CD4-positive, alpha-beta T cell treated with Interleukin-2 at 100 ng/mL for 4 hours (primary cell): ENCODE results near the gene ASGR1.

Source experiments
- DNase-seq: peaks from one replicate; pipeline ENCODE4 v3.0.0-alpha.2; 2020; ENCODE audit warnings: low spot score

Gene ASGR1, protein sequence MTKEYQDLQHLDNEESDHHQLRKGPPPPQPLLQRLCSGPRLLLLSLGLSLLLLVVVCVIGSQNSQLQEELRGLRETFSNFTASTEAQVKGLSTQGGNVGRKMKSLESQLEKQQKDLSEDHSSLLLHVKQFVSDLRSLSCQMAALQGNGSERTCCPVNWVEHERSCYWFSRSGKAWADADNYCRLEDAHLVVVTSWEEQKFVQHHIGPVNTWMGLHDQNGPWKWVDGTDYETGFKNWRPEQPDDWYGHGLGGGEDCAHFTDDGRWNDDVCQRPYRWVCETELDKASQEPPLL

DNA sequence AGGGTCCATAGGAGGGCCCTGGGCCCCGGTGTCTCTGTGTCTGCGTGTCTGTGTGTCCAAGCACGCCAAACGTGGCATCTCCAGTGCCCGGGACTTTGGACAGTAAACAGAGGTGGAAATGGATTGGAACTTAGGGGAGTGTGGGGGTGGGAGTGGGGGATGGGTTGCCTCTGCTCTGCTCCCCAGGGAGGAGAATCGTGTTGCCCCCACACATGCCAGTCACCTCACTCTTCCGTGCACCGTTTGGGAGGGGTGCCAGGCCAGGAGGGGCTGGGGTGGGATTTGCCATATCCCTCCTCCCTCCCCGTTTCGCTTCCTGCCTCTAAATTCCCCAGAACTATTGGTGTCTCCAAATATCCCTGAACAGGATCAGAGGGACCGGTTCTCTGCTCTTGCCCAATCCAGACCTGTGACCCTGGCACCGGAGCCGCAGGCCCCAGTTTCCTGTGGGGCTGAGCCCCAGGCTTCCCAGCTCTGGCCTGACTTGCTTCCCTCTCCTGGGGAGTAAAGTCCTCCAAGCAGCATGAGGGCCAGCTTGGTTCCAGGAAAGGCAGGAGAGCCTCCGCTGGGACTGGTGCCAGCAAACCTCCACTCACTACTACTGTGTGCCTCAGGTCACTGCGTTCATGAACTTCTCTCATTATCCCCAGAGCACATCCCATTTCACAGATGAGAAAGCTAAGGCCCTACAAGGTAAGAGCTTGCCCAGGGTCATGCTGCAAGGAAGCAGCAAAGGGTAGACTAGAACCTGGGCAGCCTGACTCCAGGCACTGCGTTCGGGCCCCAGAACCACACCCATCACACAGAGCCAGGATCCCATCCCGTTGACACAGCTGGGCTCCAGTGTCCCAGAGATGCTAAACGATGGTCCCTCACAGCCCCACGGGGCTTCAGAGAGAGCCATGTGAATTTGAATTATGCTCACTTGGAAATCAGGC, at the start of gene ASGR1:
Gene ASGR1, minus strand, starts transcription at position 54 of the 938 bp plus-strand sequence. CDS start 807 bp downstream, outside the sequence.
- DNase-seq = no peak

DNA sequence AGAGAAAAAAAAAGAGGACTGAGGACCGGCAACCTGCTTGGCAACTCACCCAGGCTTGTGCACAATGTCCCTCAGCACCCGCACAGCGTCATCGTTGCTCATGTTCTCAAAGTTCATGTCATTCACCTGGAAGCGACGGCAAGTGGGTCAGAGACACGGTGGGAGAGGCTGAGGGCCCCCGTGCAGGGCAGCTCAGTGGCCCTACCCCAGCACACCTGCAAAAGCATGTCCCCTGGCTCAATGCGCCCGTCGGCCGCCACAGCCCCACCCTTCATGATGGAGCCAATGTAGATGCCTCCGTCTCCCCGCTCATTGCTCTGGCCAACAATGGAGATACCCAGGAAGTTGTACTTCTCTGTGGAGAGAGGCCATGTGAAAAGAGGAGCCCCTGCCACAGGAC, 49.8 kb upstream of the ASGR1 start:
- DNase-seq = no peak

DNA sequence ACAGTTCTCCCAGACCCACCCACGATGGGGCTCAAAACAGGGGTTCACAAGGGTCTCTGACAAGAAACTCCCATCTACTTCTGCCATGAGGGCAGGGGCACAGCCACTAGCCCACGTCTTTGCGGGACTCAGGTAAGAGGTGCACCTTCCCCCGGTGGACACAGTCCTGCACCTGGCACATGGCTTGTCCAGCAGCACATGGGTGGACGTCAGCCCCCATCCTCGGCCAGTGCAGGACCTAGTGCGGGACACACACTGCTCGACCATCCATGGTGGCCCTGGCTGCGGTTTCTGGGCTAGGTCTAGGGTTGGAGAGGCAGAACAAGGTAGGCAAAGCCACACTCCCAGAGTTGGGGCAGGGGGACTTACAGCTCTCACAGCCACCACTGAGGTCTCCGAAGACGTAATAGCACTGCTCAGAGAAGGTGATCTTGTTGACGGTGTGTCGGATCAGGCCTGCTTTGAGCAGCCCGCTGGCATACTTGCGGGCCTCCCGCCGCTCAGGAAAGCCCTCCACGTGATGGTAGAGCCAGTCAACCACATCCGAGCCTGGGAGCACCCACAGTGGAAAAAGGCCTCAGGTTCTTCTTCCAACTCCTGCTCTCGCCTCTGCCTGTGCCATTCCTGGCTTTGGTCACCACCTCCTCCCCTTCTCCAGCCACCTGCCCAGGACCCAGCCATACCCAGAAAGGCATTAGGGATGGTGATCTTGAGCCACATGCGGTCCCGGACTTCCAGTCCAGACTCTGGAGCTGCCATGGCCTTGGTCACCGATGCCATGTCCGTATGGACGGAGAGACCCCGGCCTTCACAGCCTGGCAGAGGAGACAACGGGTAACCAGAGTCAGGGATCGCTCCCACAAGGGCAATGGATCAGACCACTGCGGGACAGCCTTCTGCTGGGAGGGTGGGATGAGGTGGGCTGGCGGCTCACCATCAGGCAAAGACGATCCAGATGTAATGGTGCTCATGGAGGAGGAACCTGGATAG, 47.8 kb upstream of the ASGR1 start:
- no peak for DNase-seq

DNA sequence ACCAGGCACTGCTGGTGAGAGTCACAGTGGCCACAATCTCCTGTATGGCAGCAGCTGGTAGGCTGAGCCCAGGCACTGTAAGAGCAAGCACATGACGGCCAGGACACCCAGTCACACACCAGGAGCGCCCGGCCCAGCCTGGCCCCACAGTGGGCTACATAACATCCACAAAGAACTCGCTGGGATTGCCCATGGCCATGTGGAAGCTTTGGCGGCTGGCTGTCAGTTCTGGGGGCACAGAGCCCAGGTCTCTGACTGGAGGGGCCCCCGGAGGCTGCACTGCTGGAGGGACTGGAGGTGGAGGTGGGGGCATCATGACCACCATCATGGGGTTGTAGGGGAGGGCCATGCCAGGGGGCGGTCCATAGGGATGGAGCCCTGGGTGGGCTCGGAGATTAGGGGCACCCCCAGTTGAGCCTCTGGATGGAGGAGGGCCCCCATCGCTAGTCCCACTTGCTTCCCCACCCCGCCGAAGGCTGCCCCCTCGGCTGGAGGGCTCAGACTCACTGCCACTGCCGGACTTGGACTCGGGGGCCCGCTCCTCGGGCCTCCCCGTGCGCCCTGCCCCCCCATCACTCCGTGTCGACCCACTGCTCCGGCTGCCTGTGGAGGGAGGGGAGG, 46.7 kb upstream of the ASGR1 start:
- DNase-seq = no peak

DNA sequence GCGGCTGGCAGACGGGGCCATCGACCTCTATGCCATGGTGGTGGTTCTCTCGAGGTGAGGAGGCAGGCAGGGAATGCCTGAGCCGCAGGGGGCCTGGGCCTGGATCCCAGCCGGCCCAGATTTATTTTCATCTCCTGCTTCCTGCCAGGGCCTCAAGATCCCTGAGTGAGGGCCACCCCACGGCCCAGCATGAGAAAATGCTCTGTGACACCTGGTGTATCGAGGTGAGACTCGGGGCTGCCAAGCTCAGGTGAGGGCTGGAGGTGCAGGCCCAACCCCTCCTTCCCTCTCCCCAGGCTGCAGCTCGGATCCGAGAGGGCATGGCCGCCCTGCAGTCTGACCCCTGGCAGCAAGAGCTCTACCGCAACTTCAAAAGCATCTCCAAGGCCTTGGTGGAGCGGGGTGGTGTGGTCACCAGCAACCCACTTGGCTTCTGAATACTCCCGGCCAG, 45.5 kb upstream of the ASGR1 start:
- DNase-seq = no peak

DNA sequence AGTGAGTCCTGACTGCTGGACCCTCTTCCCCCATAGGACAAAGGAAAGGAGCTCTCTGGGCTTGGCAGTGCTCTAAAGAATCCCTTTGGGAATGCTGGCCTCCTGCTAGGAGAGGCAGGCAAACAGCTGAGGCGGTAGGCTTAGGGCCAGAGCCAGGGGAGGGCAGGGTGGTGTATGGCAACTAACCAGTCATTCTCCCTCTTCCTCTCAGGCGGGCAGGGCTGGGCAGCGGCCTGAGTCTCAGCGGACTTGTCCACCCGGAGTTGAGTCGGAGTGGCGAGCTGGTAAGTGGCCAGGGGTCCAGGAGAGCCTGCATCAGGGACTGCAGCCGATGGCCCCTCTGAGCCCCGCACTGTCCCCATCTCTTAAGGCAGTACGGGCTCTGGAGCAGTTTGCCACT, 44.9 kb upstream of the ASGR1 start:
- no peak for DNase-seq

DNA sequence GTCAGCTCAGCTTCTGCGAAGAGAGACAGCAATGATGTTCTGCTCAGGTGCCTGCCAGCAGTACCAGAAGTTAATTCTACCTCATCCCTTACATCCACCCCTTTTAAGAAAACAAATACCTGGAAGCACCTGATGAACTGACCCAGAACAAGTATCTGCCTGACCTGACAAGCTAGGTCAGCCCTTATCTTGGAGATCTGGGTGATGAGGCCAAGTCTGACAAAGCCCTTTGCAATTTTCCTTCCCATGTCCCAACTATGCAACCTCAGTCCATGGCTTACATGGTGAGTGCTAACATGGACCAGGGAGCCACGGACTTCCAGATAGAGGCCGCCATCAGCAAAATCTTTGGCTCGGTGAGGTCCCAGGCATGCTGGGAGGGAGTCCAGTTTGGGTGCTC, 44.2 kb upstream of the ASGR1 start:
- no peak for DNase-seq

DNA sequence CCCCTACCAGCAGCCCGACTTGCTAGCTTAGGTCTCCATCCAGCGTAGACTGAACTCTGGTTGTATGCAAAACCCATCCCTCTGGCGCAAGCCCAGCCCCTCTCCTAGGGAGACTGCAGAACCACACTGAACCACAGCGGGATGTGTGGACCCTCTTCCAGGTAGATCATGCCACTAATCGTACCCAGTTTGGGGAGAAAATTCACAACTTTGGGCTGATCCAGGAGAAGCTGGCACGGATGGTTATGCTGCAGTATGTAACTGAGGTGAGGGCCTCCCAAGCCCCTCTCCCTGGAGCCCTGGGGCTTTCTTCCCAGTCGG, 43.8 kb upstream of the ASGR1 start:
- no peak for DNase-seq

DNA sequence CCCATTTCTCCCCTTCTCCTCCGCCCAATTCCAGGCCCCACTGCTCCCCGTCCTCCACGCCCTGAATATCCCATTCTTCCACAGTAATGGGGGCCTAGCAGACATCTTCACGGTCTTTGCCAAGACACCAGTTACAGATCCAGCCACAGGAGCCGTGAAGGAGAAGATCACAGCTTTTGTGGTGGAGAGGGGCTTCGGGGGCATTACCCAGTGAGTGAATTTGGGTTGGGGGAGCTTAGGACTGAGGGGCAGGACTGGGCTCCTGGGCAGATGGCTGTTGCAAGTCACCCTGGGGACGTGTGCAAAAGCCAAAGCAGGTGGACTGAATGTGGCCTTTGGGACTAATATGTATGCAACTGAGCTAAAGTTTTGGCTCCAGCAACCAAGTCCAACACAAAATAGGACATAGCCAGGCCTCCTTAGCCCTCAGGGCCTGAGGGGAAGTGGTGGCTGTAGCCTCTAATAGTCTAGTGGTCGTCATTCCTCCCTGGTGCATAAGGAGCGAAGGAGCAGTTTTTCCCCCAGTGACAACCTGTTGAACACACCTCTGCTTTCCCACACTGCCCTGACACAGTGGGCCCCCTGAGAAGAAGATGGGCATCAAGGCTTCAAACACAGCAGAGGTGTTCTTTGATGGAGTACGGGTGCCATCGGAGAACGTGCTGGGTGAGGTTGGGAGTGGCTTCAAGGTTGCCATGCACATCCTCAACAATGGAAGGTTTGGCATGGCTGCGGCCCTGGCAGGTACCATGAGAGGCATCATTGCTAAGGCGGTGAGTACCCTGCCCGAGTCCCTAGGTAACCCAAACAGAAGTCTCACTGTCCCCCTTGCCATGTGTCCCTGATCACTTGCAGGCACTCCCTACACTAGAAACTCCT, 43.2 kb upstream of the ASGR1 start:
- DNase-seq = no peak

DNA sequence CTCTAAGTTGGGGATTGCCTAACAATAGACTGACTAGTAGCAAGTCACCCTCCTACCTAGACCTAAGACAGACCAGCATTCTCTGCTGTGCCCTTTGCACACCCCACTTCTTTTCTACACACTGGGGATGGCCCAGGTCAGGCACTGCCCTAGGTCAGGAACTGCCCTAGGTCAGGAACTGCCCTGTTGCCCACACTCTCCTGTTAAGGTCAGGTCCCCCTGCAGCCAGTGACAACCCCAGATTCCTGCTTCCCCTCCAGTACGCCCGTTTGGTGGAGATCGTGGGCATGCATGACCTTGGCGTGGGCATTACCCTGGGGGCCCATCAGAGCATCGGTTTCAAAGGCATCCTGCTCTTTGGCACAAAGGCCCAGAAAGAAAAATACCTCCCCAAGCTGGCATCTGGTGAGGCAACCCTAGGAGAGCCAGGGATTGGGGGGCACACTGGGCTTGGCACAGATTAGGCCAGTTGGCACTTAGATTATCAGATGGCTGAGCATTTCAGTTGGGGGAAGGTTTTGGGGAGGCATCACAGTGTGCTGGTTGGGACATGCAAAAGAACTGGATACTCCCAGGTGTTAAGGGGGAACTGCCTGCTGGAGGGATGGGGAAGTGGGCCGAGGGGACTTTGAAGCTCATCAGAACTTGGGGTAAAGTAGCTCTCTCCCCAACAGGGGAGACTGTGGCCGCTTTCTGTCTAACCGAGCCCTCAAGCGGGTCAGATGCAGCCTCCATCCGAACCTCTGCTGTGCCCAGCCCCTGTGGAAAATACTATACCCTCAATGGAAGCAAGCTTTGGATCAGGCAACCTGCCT, 42.3 kb upstream of the ASGR1 start:
- no peak for DNase-seq

DNA sequence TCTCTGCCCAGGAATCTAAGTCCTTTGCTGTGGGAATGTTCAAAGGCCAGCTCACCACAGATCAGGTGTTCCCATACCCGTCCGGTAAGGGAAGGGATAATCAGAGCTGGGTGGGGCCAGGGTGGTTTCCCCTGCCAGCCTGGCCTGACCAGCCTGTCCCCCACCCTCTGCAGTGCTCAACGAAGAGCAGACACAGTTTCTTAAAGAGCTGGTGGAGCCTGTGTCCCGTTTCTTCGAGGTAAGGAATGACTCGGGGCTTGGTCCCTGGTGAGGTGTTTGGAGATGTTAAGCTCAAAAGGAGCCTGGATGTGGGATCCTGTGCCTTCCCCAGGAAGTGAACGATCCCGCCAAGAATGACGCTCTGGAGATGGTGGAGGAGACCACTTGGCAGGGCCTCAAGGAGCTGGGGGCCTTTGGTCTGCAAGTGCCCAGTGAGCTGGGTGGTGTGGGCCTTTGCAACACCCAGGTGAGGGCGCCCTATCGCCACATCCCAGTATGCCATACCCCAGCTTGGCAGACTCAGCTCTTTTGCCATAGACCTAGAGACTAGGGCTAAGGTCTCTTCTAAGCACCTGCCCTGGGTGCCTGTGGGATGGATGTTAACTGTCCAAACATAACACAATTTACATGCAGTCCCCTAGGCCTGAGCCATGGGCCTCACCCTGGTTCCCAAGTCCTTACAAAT, 41.6 kb upstream of the ASGR1 start:
- DNase-seq = peak; percentile 67

DNA sequence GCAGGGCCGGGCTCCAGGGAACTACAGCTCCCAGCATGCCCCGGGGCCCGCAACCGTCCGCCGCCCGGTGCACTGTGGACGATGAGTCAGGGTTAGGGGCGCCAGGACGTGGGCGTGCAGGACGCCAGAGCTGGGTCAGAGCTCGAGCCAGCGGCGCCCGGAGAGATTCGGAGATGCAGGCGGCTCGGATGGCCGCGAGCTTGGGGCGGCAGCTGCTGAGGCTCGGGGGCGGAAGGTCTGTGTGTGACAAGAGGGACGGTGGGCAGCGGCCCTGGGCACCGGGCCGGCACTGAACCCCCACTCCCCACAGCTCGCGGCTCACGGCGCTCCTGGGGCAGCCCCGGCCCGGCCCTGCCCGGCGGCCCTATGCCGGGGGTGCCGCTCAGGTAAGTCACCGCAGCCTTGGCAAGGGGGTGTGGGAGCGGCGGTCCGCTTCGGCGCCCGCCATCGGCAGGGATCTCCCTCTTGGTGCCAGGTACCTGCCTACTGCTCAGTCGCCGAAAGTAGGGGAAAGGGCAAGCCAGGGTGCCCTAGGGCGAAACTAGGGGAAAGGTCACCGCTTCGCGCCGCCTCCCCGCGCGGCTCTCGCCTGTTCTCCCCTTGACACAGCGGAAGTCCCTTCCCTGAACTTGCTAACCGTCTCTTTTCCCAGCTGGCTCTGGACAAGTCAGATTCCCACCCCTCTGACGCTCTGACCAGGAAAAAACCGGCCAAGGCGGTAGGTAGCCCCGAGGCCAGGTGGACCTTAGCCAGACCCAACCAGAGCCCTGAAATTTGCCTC, 40.8 kb upstream of the ASGR1 start, which contains the start of the genes ACADVL and DLG4:
Gene ACADVL, plus strand, starts transcription at position 127 of the 781 bp plus-strand sequence. Its CDS starts 47 bp downstream, at position 174.
Gene DLG4, minus strand, starts transcription at position 25 of the 781 bp plus-strand sequence.
- DNase-seq = peak; percentile 81

DNA sequence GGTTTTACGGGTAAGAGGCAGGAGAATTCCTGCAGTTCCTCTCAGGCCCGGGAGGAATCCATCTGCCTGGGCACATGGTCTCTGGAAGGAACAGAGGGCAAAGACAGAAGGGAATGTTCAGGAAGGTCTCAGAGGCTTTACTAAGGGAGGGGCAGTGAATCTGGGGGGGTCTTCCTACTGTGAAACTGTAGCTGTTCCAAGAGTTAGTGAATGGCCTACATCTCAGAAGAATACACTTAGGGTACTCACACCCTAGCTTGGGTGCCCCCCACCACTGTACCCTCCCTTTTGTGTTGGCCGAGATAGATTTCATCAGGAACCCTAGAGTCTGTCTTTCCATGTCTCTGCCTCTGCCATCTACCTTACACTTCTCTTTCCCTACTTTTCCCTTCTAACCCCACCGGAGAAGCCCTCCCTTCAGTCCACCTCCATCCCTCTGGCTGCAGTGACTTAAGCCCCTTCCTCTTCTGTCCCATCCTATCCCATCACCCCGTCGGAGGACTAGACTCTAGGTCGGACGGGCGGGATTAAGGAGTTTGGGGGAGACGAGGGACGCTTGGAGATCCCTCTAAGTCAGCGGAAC, 40.1 kb upstream of the ASGR1 start:
- DNase-seq = no peak

DNA sequence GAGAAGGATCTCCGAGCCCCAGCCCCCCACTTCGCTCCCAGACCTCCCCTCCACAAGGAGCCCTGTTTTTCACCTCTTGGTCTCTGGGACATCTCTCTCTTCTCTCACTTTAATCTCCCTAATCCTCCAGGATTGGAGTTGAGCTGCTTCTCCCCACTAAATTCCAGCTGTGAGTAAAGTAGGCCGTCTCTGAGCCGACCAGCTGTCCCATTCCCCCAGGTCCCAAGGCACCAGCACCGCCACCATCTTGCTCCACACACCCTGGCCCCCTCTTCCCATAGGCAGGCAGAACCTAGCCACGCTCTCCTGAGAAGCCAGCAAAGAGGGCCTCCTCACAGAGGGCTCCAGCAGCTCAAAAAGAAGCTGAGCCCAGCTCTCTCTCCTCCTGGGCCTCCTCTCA, 39.6 kb upstream of the ASGR1 start:
- no peak for DNase-seq

DNA sequence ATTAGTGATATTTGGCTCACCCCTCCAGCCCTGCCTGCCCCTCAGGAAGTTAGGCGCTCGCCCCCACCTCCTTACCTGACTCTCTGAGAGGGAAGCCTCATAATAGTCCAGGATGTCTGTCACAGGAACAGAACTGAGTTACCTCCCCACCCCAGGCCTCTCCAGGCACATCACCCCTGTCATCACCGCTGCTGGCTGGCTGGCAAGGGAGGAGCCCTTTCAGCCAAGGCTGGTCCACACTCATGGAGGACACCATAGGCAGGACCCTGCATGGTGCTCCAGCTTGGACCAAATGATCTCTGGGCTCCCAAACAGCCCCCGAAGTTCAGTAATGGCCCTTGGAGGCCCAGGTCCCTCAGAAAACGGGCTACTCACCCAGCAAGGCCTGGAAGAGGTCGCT, 39.0 kb upstream of the ASGR1 start:
- no peak for DNase-seq

DNA sequence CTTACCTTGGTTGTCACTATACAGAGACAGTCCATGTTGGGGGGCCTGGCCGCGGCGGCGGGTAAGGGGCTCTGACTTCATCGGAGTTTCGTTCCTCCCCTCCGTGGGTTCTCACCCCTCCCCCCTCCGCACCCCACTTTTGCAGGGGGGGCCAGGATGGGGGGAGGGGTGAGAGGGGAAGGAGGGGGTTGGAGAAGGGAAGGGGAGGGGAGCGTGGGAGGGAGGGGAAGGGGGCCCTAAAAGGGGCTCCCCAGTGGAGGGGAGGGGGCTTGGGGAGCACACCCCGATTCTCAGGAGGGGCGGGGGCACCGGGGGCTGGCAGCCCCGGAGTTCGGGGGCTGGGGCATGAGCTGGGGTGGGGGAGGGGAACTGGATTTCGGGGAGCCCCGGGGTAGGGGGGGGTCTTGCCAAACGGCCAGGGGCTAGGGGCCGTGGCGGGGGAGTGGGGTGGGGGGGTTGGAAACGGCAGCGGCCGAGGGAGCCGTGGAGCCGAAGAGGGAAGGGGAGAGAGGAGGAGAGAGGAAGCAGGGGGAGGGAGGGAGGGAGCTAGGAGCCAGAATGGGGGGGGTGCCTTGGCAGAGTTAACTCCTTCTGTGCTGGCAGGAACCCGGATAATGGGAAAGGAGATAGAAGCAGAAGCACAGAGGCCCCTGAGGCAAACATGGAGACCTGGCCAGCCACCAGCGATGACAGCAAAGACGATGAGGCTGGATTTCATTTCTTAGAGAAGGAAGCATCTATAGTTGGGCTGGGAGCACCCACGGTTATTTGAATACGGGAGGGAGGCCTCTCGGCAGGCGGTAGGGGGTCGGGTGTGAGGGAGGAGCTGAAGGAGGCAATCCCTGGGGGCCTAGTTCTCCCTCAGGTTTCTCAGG, 38.2 kb upstream of the ASGR1 start:
- DNase-seq = no peak
